ENCODE data around the gene PINLYP. TPM values are rescaled to one million over a fixed set of nuclear protein-coding genes. Genes with fewer than 3 reads are reported as not detected.

The PINLYP gene
- total RNA-seq, 4 donors from 2014 or later, result 4.7 to 22.1 (median 10.9) TPM

DNA sequence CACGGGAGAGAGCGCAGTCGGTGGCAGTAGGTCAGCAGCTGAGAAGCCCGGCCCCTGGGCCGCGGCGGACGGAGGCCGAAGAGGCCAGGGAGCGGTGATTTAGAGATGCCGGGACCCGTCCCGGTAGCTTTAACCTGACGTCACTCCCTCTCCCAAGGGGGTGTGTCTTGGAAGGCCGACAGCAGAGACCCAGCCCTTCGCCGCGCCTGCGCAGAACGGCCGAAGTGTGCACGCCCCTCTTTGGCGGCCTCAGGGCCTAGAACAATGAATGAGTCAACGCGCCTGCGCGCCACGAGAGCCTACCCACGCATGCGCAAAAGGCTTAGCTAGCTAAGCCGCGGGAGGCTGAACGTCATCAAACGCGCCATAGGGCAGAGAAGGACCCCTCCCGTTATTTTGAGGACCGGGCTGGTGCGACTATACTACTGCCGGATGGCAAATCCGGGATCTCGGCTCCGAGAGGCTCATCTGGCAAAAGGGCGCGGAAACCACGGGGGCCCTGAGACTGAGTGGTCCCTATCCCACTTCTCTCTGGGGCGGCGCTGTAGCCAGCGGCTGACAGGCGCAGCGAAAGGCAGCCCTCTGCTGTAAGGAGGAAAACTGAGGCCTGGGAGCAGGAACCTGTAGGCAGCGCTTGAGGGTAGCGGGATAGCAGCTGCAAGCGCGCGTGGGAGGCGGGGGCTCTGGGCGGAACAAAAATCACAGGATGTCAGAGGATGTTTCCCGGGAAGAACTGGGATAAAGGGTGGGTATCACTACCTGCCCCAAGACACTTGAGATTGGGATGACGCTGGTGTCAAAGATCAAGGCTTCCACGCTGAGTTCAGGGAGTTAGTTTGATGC lies 20.6 kb downstream of the PINLYP start, which contains the start of the genes IRGQ and ZNF576:
IRGQ (minus strand) TSS at position 136 of the 843 bp plus-strand sequence. CDS start 796 bp downstream, outside the sequence.
ZNF576 (plus strand) TSS at position 597 of the 843 bp plus-strand sequence. CDS start 514 bp downstream, outside the sequence.
- Histone ChIP-seq H3K4me3 (peak within 1 kb of the TSS; percentile 60), H3K27me3 (no peaks in the 10 kb centered on the region), H3K4me1 (peaks cover 40% of the 10 kb centered on the region), H3K27ac (peak within 1 kb of the TSS; percentile 96), H3K36me3 (peaks cover 36% of the 10 kb centered on the region), H3K9me3 (no peaks in the 10 kb centered on the region)
- TF ChIP-seq POLR2AphosphoS5 (IDR thresholded peaks at IDR 0.05), result peak; percentile 27 to 86 (median 77)
- TF ChIP-seq, protein P1, sequence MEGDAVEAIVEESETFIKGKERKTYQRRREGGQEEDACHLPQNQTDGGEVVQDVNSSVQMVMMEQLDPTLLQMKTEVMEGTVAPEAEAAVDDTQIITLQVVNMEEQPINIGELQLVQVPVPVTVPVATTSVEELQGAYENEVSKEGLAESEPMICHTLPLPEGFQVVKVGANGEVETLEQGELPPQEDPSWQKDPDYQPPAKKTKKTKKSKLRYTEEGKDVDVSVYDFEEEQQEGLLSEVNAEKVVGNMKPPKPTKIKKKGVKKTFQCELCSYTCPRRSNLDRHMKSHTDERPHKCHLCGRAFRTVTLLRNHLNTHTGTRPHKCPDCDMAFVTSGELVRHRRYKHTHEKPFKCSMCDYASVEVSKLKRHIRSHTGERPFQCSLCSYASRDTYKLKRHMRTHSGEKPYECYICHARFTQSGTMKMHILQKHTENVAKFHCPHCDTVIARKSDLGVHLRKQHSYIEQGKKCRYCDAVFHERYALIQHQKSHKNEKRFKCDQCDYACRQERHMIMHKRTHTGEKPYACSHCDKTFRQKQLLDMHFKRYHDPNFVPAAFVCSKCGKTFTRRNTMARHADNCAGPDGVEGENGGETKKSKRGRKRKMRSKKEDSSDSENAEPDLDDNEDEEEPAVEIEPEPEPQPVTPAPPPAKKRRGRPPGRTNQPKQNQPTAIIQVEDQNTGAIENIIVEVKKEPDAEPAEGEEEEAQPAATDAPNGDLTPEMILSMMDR (IDR thresholded peaks at IDR 0.05), result no peak
- peak in 1 of 2 donors; percentile 12 for TF ChIP-seq POLR2A (IDR thresholded peaks at IDR 0.05)
- no peak for TF ChIP-seq EP300 (IDR thresholded peaks at IDR 0.05)
- 0% methylated on average over 49 of the region's 60 CpGs for WGBS
- DNase-seq (ENCODE audit: low spot score in 2 of 2), result peak; percentile 100

DNA sequence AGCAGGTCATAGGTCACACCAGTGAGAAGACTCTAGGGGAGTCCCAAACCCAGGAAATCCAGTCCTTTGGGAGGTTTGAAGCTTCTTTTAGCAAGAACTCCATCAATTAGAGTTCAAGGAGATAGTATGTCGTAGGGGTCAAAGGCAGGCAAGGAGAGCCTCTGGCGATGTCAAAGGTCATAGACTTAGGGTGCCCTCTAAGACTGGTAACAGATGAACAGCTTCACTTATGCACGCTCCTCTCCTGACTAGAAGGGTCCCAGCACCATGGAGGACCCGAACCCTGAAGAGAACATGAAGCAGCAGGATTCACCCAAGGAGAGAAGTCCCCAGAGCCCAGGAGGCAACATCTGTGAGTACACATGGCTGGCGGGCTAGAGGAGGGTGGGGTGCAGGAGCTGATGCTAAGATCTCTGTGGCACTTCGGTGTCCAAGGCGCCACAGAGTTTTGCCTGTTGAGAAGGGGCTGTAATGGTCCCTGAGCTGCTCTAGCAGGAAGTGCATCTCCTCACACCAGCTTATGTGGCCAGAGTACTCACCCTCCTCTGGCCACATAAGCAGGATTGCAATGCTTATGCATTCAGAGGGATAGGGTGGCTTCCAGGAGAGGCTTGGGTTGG lies 21.4 kb downstream of the PINLYP start:
- TF ChIP-seq, protein P1 (IDR thresholded peaks at IDR 0.05), result no peak
- no peak for TF ChIP-seq POLR2A (IDR thresholded peaks at IDR 0.05)
- no peak for TF ChIP-seq EP300 (IDR thresholded peaks at IDR 0.05)
- no peak for TF ChIP-seq POLR2AphosphoS5 (IDR thresholded peaks at IDR 0.05)
- DNase-seq (ENCODE audit: low spot score in 2 of 2), result no peak
- WGBS, result 30% methylated on average over 7 of the region's 7 CpGs
- Histone ChIP-seq H3K9me3 (no peaks in the 10 kb centered on the region), H3K4me3 (peak overlapping the region; percentile 60), H3K27me3 (no peaks in the 10 kb centered on the region), H3K4me1 (peaks cover 40% of the 10 kb centered on the region), H3K36me3 (peaks cover 29% of the 10 kb centered on the region), H3K27ac (peak overlapping the region; percentile 96)

DNA sequence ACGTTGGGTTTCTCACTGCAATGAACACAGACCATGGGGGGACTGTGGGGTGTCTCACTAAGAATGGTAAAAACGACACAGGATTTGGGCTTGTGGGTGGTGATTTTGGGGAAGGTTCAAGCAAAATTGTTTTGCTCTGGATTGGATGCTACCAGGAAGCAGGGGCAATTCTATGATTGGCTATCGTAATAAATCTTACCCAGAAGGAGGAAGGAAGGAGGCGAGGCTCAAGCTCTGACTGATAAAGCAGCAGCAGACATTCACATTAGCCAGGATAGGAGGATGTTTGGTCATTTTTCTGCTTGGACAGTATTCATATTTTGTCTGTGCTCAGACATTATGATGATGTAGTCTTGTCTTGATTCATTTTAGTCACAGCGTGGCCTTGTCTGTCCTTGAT lies 22.3 kb downstream of the PINLYP start:
- Histone ChIP-seq H3K36me3 (peaks cover 19% of the 10 kb centered on the region), H3K27me3 (no peaks in the 10 kb centered on the region), H3K4me1 (peaks cover 40% of the 10 kb centered on the region), H3K27ac (no peak overlapping the region), H3K9me3 (no peaks in the 10 kb centered on the region), H3K4me3 (peak overlapping the region; percentile 60)
- no peak for DNase-seq (ENCODE audit: low spot score in 2 of 2)
- TF ChIP-seq POLR2AphosphoS5 (IDR thresholded peaks at IDR 0.05), result no peak
- TF ChIP-seq EP300 (IDR thresholded peaks at IDR 0.05), result no peak
- TF ChIP-seq, protein P1 (IDR thresholded peaks at IDR 0.05), result no peak
- TF ChIP-seq POLR2A (IDR thresholded peaks at IDR 0.05), result no peak
- WGBS, result 48% methylated on average over 5 of the region's 5 CpGs

DNA sequence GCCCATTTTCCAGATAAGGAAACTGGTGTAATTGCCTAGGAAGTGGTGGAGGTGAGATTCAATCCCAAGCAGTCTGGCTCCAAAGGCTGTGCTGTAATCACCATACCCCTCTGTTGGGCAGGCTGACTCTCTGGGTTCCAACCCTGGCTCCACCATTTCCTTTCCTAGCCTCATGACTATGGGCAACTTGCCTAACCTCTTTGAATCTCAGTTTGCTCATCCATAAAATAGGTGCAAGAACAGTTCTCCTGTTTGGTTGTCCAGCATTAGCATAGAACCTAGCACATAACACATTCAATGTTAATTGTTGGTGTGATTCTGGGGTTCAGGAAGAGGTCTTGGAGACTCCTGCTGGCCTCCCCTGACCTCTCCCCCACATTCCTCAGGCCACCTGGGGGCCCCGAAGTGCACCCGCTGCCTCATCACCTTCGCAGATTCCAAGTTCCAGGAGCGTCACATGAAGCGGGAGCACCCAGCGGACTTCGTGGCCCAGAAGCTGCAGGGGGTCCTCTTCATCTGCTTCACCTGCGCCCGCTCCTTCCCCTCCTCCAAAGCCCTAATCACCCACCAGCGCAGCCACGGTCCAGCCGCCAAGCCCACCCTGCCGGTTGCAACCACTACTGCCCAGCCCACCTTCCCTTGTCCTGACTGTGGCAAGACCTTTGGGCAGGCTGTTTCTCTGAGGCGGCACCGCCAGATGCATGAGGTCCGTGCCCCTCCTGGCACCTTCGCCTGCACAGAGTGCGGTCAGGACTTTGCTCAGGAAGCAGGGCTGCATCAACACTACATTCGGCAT lies 23.0 kb downstream of the PINLYP start:
- Histone ChIP-seq H3K27ac (no peak overlapping the region), H3K27me3 (no peaks in the 10 kb centered on the region), H3K9me3 (no peaks in the 10 kb centered on the region), H3K36me3 (peaks cover 13% of the 10 kb centered on the region), H3K4me3 (no peak overlapping the region), H3K4me1 (peaks cover 34% of the 10 kb centered on the region)
- no peak for DNase-seq (ENCODE audit: low spot score in 2 of 2)
- TF ChIP-seq, protein P1 (IDR thresholded peaks at IDR 0.05), result no peak
- TF ChIP-seq POLR2A (IDR thresholded peaks at IDR 0.05) (no peak), POLR2AphosphoS5 (IDR thresholded peaks at IDR 0.05) (no peak), EP300 (IDR thresholded peaks at IDR 0.05) (no peak)
- 91% methylated on average over 17 of the region's 19 CpGs for WGBS
